Stimulated activated CD8-positive, alpha-beta memory T cell treated with anti-CD3 and anti-CD28 coated beads, Interleukin-7, amount 100 ng/mL, for 24 hours (primary cell): ENCODE data around the gene ZNF532.
"Not testable (repeated sequence)": the region's sequence is repeated elsewhere in the genome, so short reads cannot be mapped to it uniquely, and the experiment has no call there.

Experiments
- DNase-seq: peaks from one replicate; pipeline ENCODE4 v3.0.0-alpha.2; 2020; ENCODE audit warnings: low read depth

ZNF532 gene

DNA sequence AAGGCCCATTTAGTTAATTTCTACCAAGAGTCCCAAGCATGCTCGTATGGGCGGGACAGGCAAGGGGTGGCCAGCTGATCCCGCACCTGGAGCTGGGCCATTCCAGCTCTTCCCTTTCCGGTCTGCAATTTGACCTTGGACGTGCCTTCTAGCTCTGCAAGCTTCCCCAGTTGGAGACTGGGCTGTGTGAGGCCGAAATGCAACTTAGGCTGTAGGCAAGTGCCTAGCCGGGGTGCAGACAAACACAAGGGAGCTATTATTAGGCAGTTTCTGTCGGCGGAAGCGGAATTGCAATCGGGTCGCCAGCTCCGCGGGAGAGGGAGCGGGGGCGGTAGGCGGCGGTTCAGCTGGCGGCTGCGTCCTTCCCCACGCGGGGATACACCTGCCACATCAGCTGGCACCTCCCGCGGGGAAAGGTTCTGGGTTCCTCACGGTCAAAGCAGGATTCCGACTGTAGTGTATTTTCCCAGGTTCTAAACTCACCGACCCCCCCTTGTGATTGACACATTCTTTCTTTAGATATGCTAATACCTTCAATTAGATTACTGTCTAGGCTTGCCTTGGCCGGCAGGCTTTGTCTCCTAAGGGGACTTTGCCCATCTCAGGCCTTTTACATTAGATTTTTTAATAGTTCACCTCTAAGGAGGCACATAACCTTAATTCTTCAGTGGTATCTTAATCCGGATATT lies 17.1 kb upstream of the ZNF532 start:
- no peak for DNase-seq

DNA sequence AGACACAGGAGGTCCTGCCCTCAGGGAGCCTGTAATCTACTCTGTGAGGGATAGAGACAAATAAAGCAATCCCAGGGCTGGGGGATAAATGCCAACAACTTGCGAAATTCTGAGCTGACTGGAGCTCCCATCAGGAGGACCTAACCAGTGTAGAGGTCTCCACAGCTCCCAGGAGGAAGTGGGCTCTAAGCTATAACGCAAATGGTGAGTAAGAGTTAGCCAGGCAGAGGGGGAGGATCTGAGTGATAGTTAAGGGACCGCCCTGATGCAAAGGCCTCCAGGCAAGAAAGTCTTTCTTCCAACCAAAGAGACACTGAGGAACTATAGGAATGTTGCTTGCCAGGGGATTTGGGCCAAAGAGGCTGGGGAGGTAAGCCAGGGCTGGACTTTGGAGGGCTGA lies 16.0 kb upstream of the ZNF532 start:
- no peak for DNase-seq

GRCh38 chr18:58850786-58851469 lies 13.7 kb upstream of the ZNF532 start:
- DNase-seq, result no peak

GRCh38 chr18:58851856-58852255 lies 12.8 kb upstream of the ZNF532 start:
- DNase-seq, result no peak

DNA sequence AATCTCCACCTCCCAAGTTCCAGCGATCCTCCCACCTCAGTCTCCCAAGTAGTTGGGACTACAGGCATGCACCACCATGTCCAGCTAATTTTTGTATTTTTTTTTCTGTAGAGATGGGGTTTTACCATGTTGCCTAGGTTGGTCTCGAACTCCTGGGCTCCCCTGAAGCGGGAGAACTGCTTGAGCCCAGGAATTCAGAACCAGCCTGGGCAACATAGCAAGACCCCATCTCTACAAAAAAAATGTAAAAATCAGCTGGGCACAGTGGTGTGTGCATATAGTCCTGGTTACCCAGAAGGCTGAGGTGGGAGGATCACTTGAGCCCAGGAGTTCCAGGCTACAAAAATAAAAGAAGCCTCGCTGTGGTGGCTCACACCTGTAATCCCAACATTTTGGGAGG lies 12.0 kb upstream of the ZNF532 start:
- DNase-seq, result no peak

GRCh38 chr18:58853561-58853960 lies 11.1 kb upstream of the ZNF532 start:
- no peak for DNase-seq

- DNase-seq, result not testable (repeated sequence)
Measured at GRCh38 chr18:58855521-58855920, 9.2 kb upstream of the ZNF532 start.

DNA sequence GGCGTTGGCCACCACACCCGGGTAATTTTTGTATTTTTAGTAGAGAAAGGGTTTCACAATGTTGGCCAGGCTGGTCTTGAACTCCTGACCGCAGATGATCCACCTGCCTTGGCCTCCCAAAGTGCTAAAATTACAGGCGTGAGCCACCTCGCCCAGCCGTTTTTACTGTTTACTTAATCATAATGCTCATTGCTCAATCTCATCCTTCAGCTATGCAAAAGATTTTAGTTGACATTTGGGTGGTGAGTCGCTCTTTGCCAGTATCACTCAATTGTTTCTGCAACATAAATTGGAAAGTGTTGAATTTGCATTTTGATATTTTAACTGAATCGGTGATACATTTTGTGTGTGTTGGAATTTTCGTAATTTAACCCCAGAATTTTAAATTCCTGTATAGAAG lies 7.8 kb upstream of the ZNF532 start:
- DNase-seq, result no peak

DNA sequence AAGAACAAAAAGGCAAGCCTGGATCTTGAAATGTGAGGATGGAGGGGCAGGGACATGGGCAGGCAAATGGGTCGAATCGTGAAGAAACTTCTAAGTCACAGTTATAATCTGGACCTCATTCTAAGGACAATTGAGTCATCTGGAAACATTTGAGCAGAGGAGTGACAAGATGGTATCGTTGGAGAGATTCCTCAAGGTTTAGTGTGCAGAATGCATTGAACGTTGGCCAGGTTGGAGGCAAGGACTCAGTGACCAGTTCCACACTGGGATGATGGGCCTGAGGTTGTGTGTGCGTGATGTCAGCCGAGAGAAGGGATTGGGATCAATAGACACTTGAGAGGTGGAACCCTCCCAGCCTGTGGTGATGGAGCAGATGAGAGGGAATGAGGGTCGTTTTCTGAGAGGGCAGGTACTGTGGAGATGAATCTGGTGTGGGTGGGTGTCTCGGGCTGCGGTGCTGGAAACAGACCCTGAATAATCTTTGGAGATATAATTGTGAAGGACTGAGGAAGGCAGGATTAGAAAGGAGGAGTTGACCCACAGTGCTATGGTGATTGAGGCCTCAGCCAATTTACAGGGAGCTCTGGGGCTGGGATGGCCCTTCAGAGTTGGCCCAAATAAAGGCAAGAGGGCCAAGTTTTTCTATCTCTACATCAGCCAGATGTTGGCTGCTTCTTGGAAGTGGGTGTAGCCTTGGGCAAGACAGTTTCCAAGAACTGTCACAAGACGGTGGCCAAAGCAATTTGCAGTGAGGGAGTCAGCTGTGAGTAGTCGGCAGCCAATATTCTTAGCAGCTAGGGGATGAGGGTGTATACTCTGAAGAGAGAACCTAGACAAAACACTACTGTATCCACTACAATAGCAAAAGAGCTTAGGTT lies 5.8 kb upstream of the ZNF532 start:
- no peak for DNase-seq

DNA sequence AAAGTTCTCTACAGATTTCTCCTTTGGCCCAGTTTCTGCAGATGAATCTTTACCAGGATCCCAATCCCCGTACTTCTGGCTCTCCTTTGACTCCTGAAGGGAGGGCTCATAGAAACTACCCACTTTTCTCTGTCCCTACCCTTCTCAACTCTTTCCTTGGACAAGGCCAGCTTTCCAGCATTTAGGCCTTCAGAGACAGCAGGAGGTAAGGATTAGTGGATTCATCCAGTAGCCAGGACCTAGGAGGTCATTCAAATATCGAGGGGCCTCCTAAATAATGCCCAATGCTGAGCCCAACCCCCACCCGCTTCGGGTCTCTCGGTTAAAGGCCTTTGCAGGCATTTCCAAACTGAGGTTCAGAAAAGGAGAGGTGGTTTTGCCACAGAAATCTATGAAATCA lies 4.8 kb upstream of the ZNF532 start:
- no peak for DNase-seq

DNA sequence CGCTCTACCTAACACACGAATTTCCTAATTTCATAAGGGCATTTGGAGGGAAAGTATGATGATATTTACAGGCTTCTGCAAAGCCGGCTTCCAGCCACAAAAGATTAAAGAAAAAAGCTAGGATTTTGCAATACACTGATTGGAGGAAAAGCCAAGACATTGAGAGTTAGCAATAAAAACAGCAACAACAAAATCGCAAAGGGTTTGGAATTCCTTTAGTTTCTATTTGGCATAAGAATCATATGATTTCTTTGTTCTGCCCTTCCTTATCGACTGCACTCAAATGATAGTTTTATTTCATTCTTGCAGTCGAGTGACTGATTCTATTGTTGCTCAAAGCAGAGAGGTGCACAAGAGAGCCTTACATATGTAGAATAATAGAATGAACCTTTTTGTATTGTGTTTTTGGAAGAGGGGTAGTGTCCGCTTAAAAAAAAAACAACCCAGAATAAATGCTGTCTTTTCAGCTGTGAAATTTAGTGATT lies 3.9 kb upstream of the ZNF532 start:
- DNase-seq, result no peak

DNA sequence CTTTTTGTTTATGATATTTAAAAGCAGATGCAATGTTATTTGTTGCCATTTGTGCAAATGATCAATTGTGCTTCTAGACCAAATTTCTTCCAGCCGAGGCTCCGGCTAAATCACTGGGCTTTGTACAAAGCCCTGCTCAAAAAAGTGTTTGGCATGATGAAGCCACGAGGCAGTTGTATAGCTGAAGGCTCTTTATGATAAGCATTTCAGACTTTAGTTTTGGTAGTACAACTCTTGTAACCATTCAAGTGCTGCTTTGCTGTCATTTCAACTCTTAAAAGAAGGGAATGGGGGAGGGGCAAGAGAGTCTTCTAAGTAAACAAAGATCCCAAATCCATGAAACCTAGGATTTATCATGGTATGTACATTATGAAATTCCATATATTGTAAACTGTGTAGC lies 3.3 kb upstream of the ZNF532 start:
- DNase-seq, result no peak

DNA sequence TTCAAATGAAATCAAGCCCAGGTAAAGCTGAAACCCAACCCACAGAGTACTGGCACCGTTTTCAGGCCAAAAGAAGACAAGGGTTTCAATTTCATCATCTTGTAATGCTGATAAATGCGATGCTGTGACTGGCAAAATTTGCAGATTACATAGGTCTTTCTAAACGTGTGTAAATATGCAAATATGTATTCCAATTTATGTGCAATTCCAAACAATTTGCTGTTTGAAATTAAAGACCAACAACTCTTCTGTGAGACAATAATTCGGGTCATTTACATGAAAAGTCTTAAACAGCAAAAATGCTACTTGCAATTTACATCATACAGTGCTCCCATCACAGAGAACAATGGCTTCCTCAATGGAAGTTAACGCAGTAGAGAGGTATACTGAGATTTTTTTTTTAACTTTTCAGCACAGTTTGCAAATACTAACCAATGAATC lies 2.8 kb upstream of the ZNF532 start:
- DNase-seq, result no peak

DNA sequence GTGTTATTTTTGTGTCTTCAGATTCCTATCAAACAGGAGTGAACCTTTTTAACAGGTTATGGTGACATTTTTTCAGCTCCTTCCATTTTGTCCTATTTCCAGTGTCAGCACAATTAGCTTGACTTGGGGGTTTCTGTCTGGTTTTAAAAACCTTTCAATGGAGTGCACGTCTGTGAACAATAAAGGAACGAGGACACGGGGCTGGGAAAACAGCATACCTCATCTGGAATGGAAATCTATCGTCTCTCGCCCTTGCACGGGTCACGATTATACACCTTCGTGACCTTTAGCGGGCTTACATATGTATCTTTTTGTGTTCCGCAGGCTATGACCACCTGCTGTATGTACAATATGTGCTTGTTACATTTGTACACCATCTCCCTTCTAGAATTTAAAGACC lies 2.3 kb upstream of the ZNF532 start:
- DNase-seq, result no peak

DNA sequence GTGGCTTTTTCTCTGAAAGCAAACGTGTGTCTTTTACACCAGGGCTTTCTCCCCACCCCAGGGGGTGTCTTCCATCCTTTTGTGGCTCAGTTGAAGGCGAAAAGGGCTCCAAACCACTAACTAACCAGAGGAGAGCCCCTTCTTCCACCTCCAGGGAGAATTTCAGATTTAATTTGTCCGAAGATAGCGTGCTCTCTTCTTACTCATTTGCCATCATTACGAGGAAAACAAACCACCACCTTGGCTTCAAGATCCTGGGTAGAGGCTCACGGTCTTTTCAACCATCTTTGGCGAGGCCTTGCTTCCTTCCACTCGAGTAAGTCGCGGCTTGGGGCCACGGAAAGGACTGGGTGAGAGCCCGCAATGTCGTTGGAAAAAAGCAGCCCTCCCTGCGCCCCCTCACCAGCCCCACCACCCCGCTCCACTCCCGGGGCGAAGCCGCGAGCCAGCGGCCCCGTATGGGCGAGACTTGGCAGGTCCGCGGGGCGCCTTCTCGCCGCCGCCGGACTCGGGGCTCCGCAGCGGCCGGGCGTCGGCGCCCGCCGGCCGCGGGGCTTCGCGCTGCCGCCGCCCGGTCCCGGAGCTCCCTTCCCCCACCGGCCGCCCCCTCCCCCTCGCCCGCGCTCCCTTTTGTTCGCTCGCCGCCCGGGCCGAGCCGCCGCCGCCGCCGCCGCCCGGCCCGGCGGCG lies 1.7 kb upstream of the ZNF532 start:
- no peak for DNase-seq

- DNase-seq, result no peak
Measured at GRCh38 chr18:58863539-58864145, 1.0 kb upstream of the ZNF532 start.

DNA sequence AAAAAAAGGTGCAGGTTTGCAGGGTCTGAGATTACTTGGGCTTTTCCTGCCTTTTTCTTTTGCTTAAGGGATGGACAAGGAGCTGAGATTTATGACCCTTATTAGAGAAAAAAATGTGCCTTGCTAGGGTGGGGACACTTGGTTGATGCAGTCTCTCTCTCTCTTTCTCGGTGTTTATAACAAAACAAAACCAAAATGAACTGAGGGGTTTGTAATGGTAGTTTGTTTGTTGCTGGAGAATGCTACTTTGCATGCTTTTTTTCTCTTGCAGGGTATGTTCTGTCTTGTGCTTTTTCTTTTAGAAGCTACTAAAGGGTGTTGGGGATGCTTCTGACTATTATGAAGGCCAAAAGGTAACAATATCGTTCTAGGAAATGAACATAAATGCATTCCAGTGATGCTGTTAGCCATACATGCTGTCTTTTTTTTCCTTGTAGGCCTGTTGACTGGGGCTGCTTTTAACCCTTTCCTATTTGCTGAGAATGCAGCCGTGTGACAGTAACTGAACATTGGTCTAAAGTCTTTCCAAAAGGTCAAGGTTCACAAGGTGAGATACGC lies 435 bp downstream of the ZNF532 start:
- DNase-seq, result no peak

GRCh38 chr18:58865701-58866065 lies 1.0 kb downstream of the ZNF532 start:
- DNase-seq, result no peak

DNA sequence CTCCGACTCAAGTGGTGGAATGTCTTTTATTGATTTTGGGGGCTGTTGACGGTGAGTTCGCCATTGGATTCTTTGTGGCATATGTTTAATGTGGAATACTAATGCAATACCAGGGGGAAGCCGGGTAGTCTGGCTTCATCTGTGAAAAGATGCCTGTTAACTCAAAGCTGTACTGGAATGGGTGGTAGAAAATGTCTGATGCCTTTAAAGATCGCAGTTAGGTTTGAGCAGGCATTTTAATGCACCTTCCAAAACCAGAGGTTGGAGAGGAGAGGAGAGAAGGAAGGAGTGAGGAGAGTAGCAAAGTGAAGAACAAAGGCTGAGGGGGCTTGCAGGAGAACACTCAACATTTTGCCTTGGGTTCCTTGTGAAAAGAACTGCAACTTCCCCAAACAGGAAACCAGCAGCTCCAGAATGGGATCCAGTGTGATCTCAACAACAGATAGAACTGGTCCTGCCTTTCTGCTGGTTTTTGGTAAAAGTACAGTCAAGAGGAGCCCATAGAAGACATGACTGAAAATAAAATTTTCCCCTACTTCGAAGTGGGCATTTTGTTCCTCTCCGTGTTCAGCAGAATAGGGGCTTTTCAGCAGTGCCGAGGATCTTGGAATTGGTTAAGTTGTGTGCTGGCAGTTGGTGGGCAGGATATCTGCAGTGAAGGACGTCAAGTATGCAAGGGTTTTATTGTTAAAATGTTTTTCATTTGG lies 1.5 kb downstream of the ZNF532 start:
- no peak for DNase-seq

DNA sequence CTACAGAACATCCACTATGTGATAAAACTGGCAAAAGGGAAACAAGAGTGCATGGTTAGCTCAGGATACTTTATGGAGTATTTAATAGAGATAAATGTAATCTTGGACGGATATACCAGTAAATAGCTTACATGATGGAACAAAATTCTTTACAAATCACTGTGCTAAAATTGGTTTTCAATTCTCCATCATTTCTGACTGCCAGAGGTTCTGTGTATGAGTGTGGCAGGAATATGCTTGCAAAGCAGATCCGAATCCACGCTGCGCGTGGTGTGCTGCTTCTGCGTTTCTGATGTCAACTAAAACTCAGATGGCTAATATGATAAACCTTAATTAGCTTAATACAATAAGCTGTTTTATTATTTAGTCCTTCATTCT lies 2.1 kb downstream of the ZNF532 start:
- no peak for DNase-seq
